GM19467 (cell line): ENCODE results near the gene INPP4A.
A peak's percentile ranks its signal among the peaks of the same experiment; 100 is the strongest.
"Not testable (repeated sequence)": the region's sequence is repeated elsewhere in the genome, so short reads cannot be mapped to it uniquely, and the experiment has no call there.

Experiments
- ATAC-seq: cut with Tn5 transposase; IDR thresholded peaks from one replicate; pipeline ENCODE4 v1.9.1; 2021; ENCODE audit warnings: mild to moderate bottlenecking, moderate library complexity; ENCODE audit not compliant: unreplicated experiment

The INPP4A gene

GRCh38 chr2:98577313-98577712, 132.7 kb downstream of the INPP4A start:
- ATAC-seq = no peak

- ATAC-seq = no peak
Observed at GRCh38 chr2:98578231-98578630, 133.6 kb downstream of the INPP4A start.

- ATAC-seq = no peak
Observed at GRCh38 chr2:98579926-98580325, 135.3 kb downstream of the INPP4A start.

GRCh38 chr2:98580656-98581284, 136.1 kb downstream of the INPP4A start:
- ATAC-seq = no peak

GRCh38 chr2:98582523-98582922, 137.9 kb downstream of the INPP4A start:
- no peak for ATAC-seq

GRCh38 chr2:98583276-98583675, 138.6 kb downstream of the INPP4A start:
- ATAC-seq = no peak

GRCh38 chr2:98583816-98584618, 139.4 kb downstream of the INPP4A start:
- ATAC-seq = no peak

GRCh38 chr2:98585386-98585785, 140.7 kb downstream of the INPP4A start:
- no peak for ATAC-seq

GRCh38 chr2:98586551-98587140, 142.0 kb downstream of the INPP4A start:
- ATAC-seq = no peak

- ATAC-seq = no peak
Observed at GRCh38 chr2:98588880-98589431, 144.3 kb downstream of the INPP4A start.

- no peak for ATAC-seq
Observed at GRCh38 chr2:98589489-98589888, 144.8 kb downstream of the INPP4A start.

GRCh38 chr2:98592565-98592964, 147.9 kb downstream of the INPP4A start:
- no peak for ATAC-seq

GRCh38 chr2:98594665-98595064, 150.0 kb downstream of the INPP4A start:
- ATAC-seq = not testable (repeated sequence)

- no peak for ATAC-seq
Observed at GRCh38 chr2:98598781-98599428, 154.2 kb downstream of the INPP4A start.

- peak; percentile 69 for ATAC-seq
Observed at GRCh38 chr2:98601532-98602132, 157.0 kb downstream of the INPP4A start.

GRCh38 chr2:98604547-98604946, 159.9 kb downstream of the INPP4A start:
- no peak for ATAC-seq

- ATAC-seq = no peak
Observed at GRCh38 chr2:98605076-98605475, 160.4 kb downstream of the INPP4A start.

GRCh38 chr2:98606431-98606830, 161.8 kb downstream of the INPP4A start:
- ATAC-seq = no peak

GRCh38 chr2:98607104-98607503, 162.4 kb downstream of the INPP4A start:
- ATAC-seq = no peak

GRCh38 chr2:98607741-98608115, 163.1 kb downstream of the INPP4A start:
- no peak for ATAC-seq
